H1 (cell line): Measurements from ENCODE around the gene CDHR2. TPM values are rescaled to one million over a fixed set of nuclear protein-coding genes. Genes with fewer than 3 reads are reported as not detected.

Source experiments
- CTCF ChIA-PET: fragments of 300-600 bp; sonication (Branson Sonifier 250); formaldehyde crosslinking; loops from one replicate; lab custom pipeline; 2021; ENCODE audit not compliant: partially characterized antibody; lab: Charles Lee
- POLR2A ChIA-PET: fragments of 300-600 bp; sonication (Branson Sonifier 250); formaldehyde crosslinking; loops from one replicate; lab custom pipeline; 2021; ENCODE audit warnings: inconsistent platforms; ENCODE audit not compliant: partially characterized antibody; lab: Charles Lee
- DNase-seq, 2 experiments: peaks; one replicate each; pipeline versions ENCODE4 v3.0.0 to v3.0.0-alpha.2; 2010 to 2022; ENCODE audit warnings: low spot score in 2 of 2, low read depth in 1 of 2, mixed read lengths in 1 of 2
- FAIRE-seq: peaks from 2 replicates; lab custom pipeline; 2011; peaks lifted over from hg19 to GRCh38; lab: Jason Lieb, UNC
- H2AFZ ChIP-seq: 2 replicates; pipeline ENCODE4 v1.8.1; 2012; ENCODE audit warnings: low read length, inconsistent platforms
- H2AK5ac ChIP-seq: 2 replicates; pipeline ENCODE4 v1.6.1; 2013; ENCODE audit warnings: low read depth, low read length
- H2BK120ac ChIP-seq: replicated peaks from 2 replicates; pipeline ENCODE3; 2013; ENCODE audit warnings: low read depth, low read length, inconsistent platforms
- H2BK12ac ChIP-seq: 2 replicates; pipeline ENCODE4 v1.6.1; 2013; ENCODE audit warnings: low read depth, low read length
- H2BK15ac ChIP-seq: 2 replicates; pipeline ENCODE4 v1.6.1; 2013; ENCODE audit warnings: low read length
- H2BK20ac ChIP-seq: 2 replicates; pipeline ENCODE4 v1.6.1; 2013; ENCODE audit warnings: low read length
- H2BK5ac ChIP-seq: 2 replicates; pipeline ENCODE4 v1.6.1; 2013; ENCODE audit warnings: low read depth, low read length
- H3K14ac ChIP-seq: 2 replicates; pipeline ENCODE4 v1.6.1; 2013; ENCODE audit warnings: inconsistent platforms; ENCODE audit not compliant: insufficient read length
- H3K18ac ChIP-seq: 2 replicates; pipeline ENCODE4 v1.6.1; 2013; ENCODE audit warnings: low read length; ENCODE audit errors: extremely low read depth
- H3K23ac ChIP-seq: 2 replicates; pipeline ENCODE4 v1.6.1; 2013; ENCODE audit warnings: inconsistent platforms; ENCODE audit not compliant: insufficient read length
- H3K23me2 ChIP-seq: 2 replicates; pipeline ENCODE4 v1.6.1; 2013; ENCODE audit warnings: low read depth, low read length
- H3K27ac ChIP-seq: 2 replicates; pipeline ENCODE4 v1.6.1; 2011; ENCODE audit warnings: low read depth, low read length, inconsistent platforms
- H3K27me3 ChIP-seq, 4 experiments: replicated peaks in 1 of 4; 1 replicate in 1 of 4; 2 replicates in 3 of 4; pipeline versions ENCODE4 v1.6.1 to v1.8.1; 2011 to 2013; ENCODE audit warnings: low read length in 3 of 4, mild to moderate bottlenecking in 3 of 4, inconsistent platforms in 2 of 4, mixed read lengths in 2 of 4, moderate library complexity in 1 of 4; ENCODE audit not compliant: control insufficient read depth in 3 of 4, insufficient read depth in 3 of 4; ENCODE audit errors: extremely low read depth in 1 of 4
- H3K36me3 ChIP-seq, 4 experiments: 2 replicates each; pipeline versions ENCODE4 v1.6.1 to v1.8.1; 2011 to 2013; ENCODE audit warnings: mild to moderate bottlenecking in 4 of 4, low read length in 3 of 4, moderate library complexity in 2 of 4, control low read depth in 1 of 4, inconsistent platforms in 1 of 4; ENCODE audit not compliant: insufficient read depth in 4 of 4, control insufficient read depth in 2 of 4
- H3K4ac ChIP-seq: replicated peaks from 2 replicates; pipeline ENCODE3; 2013; ENCODE audit warnings: low read length, low read depth, mixed read lengths, inconsistent platforms; ENCODE audit not compliant: insufficient read length
- H3K4me1 ChIP-seq, 4 experiments: replicated peaks in 1 of 4; 1 replicate in 1 of 4; 2 replicates in 3 of 4; pipeline versions ENCODE4 v1.6.1 to v1.8.1; 2011 to 2013; ENCODE audit warnings: low read length in 3 of 4, inconsistent platforms in 2 of 4, mixed read lengths in 1 of 4; ENCODE audit not compliant: insufficient read depth in 4 of 4, control insufficient read depth in 3 of 4
- H3K4me2 ChIP-seq, 2 experiments: 2 replicates each; pipeline versions ENCODE4 v1.6.1 to v1.8.1; 2011 to 2013; ENCODE audit warnings: low read depth in 2 of 2, low read length in 2 of 2, control low read depth in 1 of 2, inconsistent platforms in 1 of 2, mild to moderate bottlenecking in 1 of 2; ENCODE audit not compliant: insufficient read depth in 1 of 2
- H3K4me3 ChIP-seq, 4 experiments: fragments of 200-600, 300-600 bp in 1 of 4; sonication (generic), shearing (Covaris generic), sonication (Bioruptor Twin) in 1 of 4; 2 replicates each; pipeline versions ENCODE4 v1.5.1 to v1.8.1; 2011 to 2016; ENCODE audit warnings: low read length in 4 of 4, low read depth in 3 of 4, control low read depth in 2 of 4, inconsistent platforms in 2 of 4, mild to moderate bottlenecking in 2 of 4, mixed read lengths in 1 of 4, moderate library complexity in 1 of 4; ENCODE audit not compliant: insufficient read depth in 2 of 4; ENCODE audit errors: extremely low read depth in 1 of 4
- H3K56ac ChIP-seq: replicated peaks from 2 replicates; pipeline ENCODE3; 2013; ENCODE audit warnings: low read depth, mild to moderate bottlenecking, mixed read lengths, low read length, inconsistent platforms; ENCODE audit not compliant: insufficient read length
- H3K79me1 ChIP-seq: 2 replicates; pipeline ENCODE4 v1.6.1; 2013; ENCODE audit warnings: low read depth, low read length, control low read depth
- H3K79me2 ChIP-seq, 2 experiments: 2 replicates each; pipeline versions ENCODE4 v1.6.1 to v1.8.1; 2012 to 2013; ENCODE audit warnings: low read length in 2 of 2, mild to moderate bottlenecking in 2 of 2, inconsistent platforms in 1 of 2; ENCODE audit not compliant: insufficient read depth in 2 of 2, control insufficient read depth in 1 of 2
- H3K9ac ChIP-seq, 4 experiments: replicated peaks in 1 of 4; 1 replicate in 1 of 4; 2 replicates in 3 of 4; pipeline versions ENCODE4 v1.6.1 to v1.8.1; 2011 to 2013; ENCODE audit warnings: low read depth in 3 of 4, low read length in 3 of 4, control low read depth in 2 of 4, mild to moderate bottlenecking in 2 of 4, moderate library complexity in 2 of 4, inconsistent platforms in 1 of 4; ENCODE audit errors: extremely low read depth in 1 of 4
- H3K9me3 ChIP-seq, 2 experiments: 2 replicates each; pipeline versions ENCODE4 v1.6.1 to v1.8.1; 2012 to 2013; ENCODE audit warnings: mild to moderate bottlenecking in 2 of 2, moderate library complexity in 2 of 2, control low read depth in 1 of 2, inconsistent platforms in 1 of 2, low read depth in 1 of 2, low read length in 1 of 2, mixed read lengths in 1 of 2; ENCODE audit not compliant: insufficient read depth in 2 of 2
- H4K20me1 ChIP-seq, 2 experiments: replicated peaks in 1 of 2; 2 replicates each; pipeline versions ENCODE3 to v1.8.1; 2011 to 2013; ENCODE audit warnings: inconsistent platforms in 2 of 2, low read length in 2 of 2, mild to moderate bottlenecking in 1 of 2; ENCODE audit not compliant: insufficient read depth in 2 of 2, control insufficient read depth in 1 of 2
- H4K5ac ChIP-seq: 2 replicates; pipeline ENCODE4 v1.6.1; 2013; ENCODE audit warnings: low read length, low read depth, mixed read lengths, inconsistent platforms; ENCODE audit not compliant: insufficient read length
- H4K8ac ChIP-seq: 2 replicates; pipeline ENCODE4 v1.8.0; 2013; ENCODE audit warnings: mild to moderate bottlenecking, moderate library complexity, low read length, inconsistent platforms; ENCODE audit not compliant: insufficient read depth; ENCODE audit errors: extremely low read depth
- H4K91ac ChIP-seq: replicated peaks from 2 replicates; pipeline ENCODE3; 2013; ENCODE audit warnings: low read length, mixed read lengths, inconsistent platforms; ENCODE audit not compliant: insufficient read length
- BRCA1 ChIP-seq: IDR thresholded peaks from 2 replicates; pipeline ENCODE4 v1.6.1; 2012; ENCODE audit warnings: low read depth, low read length, improper control_type of control experiment
- KDM5A ChIP-seq: fragments of 200-600 bp; IDR thresholded peaks from 2 replicates; pipeline ENCODE4 v1.7.1; 2012; ENCODE audit warnings: mild to moderate bottlenecking, low read length, inconsistent platforms, mixed read lengths
- MAFK ChIP-seq: IDR thresholded peaks from 2 replicates; pipeline ENCODE4 v1.6.1; 2012; ENCODE audit warnings: low read depth, mild to moderate bottlenecking, improper control_type of control experiment, low read length
- POU5F1 ChIP-seq: IDR thresholded peaks from 2 replicates; pipeline ENCODE4 v1.6.1; 2011; ENCODE audit warnings: low read depth, mild to moderate bottlenecking, low read length, moderate library complexity
- SIN3A ChIP-seq, 2 experiments: IDR thresholded peaks in 1 of 2; conservative IDR thresholded peaks in 1 of 2; 2 replicates each; pipeline ENCODE4 v1.6.1; 2011 to 2012; ENCODE audit warnings: low read length in 2 of 2, improper control_type of control experiment in 1 of 2, low read depth in 1 of 2, mild to moderate bottlenecking in 1 of 2
- SIRT6 ChIP-seq: IDR thresholded peaks from one replicate; pipeline ENCODE4 v1.7.1; 2012; ENCODE audit warnings: low read length, inconsistent platforms
- TAF1 ChIP-seq: IDR thresholded peaks from 2 replicates; pipeline ENCODE4 v1.6.1; 2011; ENCODE audit warnings: mild to moderate bottlenecking, low read depth, low read length
- TBP ChIP-seq: IDR thresholded peaks from 2 replicates; pipeline ENCODE4 v1.6.1; 2011; ENCODE audit warnings: low read depth, low read length, improper control_type of control experiment
- WGBS, 2 experiments: shearing (Covaris generic) in 1 of 2; methylation state at CpG; one replicate each; pipeline versions ENCODE4 v1.1.6 to v1.1.7; 2013 to 2015; ENCODE audit warnings: low lambda C conversion rate in 2 of 2, mixed read lengths in 2 of 2, inconsistent platforms in 1 of 2, low coverage in 1 of 2, missing lambda C conversion rate in 1 of 2; ENCODE audit not compliant: insufficient replicate concordance in 2 of 2, insufficient coverage in 1 of 2, insufficient read length in 1 of 2; ENCODE audit errors: extremely low coverage in 1 of 2, missing lambda C conversion rate in 1 of 2; 5-methylcytosine and 5-hydroxymethylcytosine counted together
- polyA plus RNA-seq, 7 experiments: library from polyadenylated mRNA; depleted of rRNA in 3 of 7; stranded (reverse) in 5 of 7; unstranded in 2 of 7; fragments of >200 nt in 5 of 7; fragments of 200-250 nt in 2 of 7; gene quantifications; 1 replicate in 5 of 7; 2 replicates in 1 of 7; 4 replicates in 1 of 7; pipeline versions ENCODE4 v1.2.1 to v1.2.3, GENCODE V29; 2011 to 2013; ENCODE audit warnings: missing spikeins in 2 of 7, mixed read lengths in 2 of 7
- total RNA-seq: library from RNA; stranded (reverse); fragmentation: NEBNext Ultra II Directional; extraction: Animal tissue kit (Norgen Biotek cat#: 25700); gene quantifications from 2 replicates; pipeline ENCODE4 v1.2.1, GENCODE V29; 2021

Gene CDHR2
- total and polyA plus RNA-seq, 2 of the 8 experiments (the other 6 are each of a cell fraction or from before 2014, with no cell fraction given), result 0.02 to 0.43 TPM

GRCh38 chr5:176561259-176561658, 12.1 kb downstream of the CDHR2 start:
- H3K23ac ChIP-seq, result no peak overlapping the region
- ChIA-PET CTCF (interaction anchor here (0.8 to 3.0 kb wide), 3 partner anchors 12 to 14 kb away, joined by 3 to 18 read pairs (median 3); no protein-coding TSS in a partner anchor), POLR2A (interaction anchor here (2.9 kb wide), 1 partner anchor 25 kb away, joined by 12 read pairs; the partner anchor contains the start of gene RNF44)
- WGBS, 2 experiments, result 90% methylated on average over 3 of the region's 3 CpGs; no CpG with 5 or more reads in 1 of the 2 experiments
- H3K4me2 ChIP-seq, result no peak overlapping the region
- H3K4me1 ChIP-seq, result peaks cover 0 to 5% (median under 1%) of the 10 kb centered on the region in 4 experiments; a peak in 3 of 7 replicates
- no peak overlapping the region; the same call in 1 of the 2 replicates for H4K8ac ChIP-seq
- no peak overlapping the region for H3K18ac ChIP-seq
- no peaks in the 10 kb centered on the region for H3K79me2 ChIP-seq
- no peak overlapping the region for H2BK15ac ChIP-seq
- FAIRE-seq, result no peak
- H2BK120ac ChIP-seq, result no peak overlapping the region
- no peak overlapping the region for H4K5ac ChIP-seq
- H3K9me3 ChIP-seq, result peaks cover 0 to under 1% of the 10 kb centered on the region in 2 experiments; a peak in 1 of 4 replicates
- no peak overlapping the region for H2BK20ac ChIP-seq
- H2BK5ac ChIP-seq, result no peak overlapping the region
- no peaks in the 10 kb centered on the region for H3K79me1 ChIP-seq
- no peak overlapping the region for H3K9ac ChIP-seq
- H2AFZ ChIP-seq, result no peak overlapping the region
- H3K4ac ChIP-seq, result no peak overlapping the region
- no peak overlapping the region for H3K56ac ChIP-seq
- H3K23me2 ChIP-seq, result no peaks in the 10 kb centered on the region; the same call in 1 of the 2 replicates
- no peaks in the 10 kb centered on the region for H4K20me1 ChIP-seq
- no peak overlapping the region for H3K27ac ChIP-seq
- H2AK5ac ChIP-seq, result no peak overlapping the region
- no peak overlapping the region for H3K14ac ChIP-seq
- no peak overlapping the region for H4K91ac ChIP-seq
- H3K36me3 ChIP-seq, result no peaks in the 10 kb centered on the region
- no peak overlapping the region for H2BK12ac ChIP-seq
- no peak overlapping the region for H3K4me3 ChIP-seq
- DNase-seq, result no peak
- H3K27me3 ChIP-seq, result no peaks in the 10 kb centered on the region
- no peak for TF ChIP-seq SIRT6
- no peak for TF ChIP-seq MAFK
- no peak for TF ChIP-seq TAF1
- TF ChIP-seq BRCA1, result no peak
- no peak for TF ChIP-seq TBP
- TF ChIP-seq SIN3A (conservative IDR thresholded peaks at IDR 0.05 in 1 of 2, IDR thresholded peaks at IDR 0.05 in 1 of 2; ENCODE audit: low read depth in 1 of 2, low read length in 2 of 2), result no peak
- no peak for TF ChIP-seq KDM5A
- no peak for TF ChIP-seq POU5F1
